Stomach smooth muscle (tissue), 2 donors: ENCODE data around the gene HLA-DOB.

Experiments
- H3K27ac ChIP-seq: one replicate; pipeline ENCODE4 v1.7.0; 2013; ENCODE audit warnings: mild to moderate bottlenecking, low read length, inconsistent platforms
- H3K27me3 ChIP-seq, 2 donors: one replicate each; pipeline ENCODE4 v1.7.0; 2013; ENCODE audit warnings: low read length in 2 of 2; ENCODE audit not compliant: insufficient read depth in 2 of 2, control insufficient read depth in 1 of 2
- H3K36me3 ChIP-seq, 2 donors: one replicate each; pipeline ENCODE4 v1.7.0; 2013; ENCODE audit warnings: low read length in 2 of 2; ENCODE audit not compliant: control insufficient read depth in 2 of 2, insufficient read depth in 2 of 2
- H3K4me1 ChIP-seq: one replicate; pipeline ENCODE4 v1.7.0; 2013; ENCODE audit warnings: low read length; ENCODE audit not compliant: control insufficient read depth, insufficient read depth
- H3K4me3 ChIP-seq, 2 donors: one replicate each; pipeline ENCODE4 v1.7.0; 2013; ENCODE audit warnings: low read length in 2 of 2
- H3K9ac ChIP-seq, 2 donors: one replicate each; pipeline ENCODE4 v1.7.0; 2013; ENCODE audit warnings: low read length in 2 of 2, mild to moderate bottlenecking in 1 of 2
- H3K9me3 ChIP-seq, 2 donors: one replicate each; pipeline ENCODE4 v1.7.0; 2013; ENCODE audit warnings: low read length in 2 of 2; ENCODE audit not compliant: control insufficient read depth in 2 of 2
- donor health status: healthy.
- donor health status: Pancreatic carcinoma.

Gene HLA-DOB

DNA sequence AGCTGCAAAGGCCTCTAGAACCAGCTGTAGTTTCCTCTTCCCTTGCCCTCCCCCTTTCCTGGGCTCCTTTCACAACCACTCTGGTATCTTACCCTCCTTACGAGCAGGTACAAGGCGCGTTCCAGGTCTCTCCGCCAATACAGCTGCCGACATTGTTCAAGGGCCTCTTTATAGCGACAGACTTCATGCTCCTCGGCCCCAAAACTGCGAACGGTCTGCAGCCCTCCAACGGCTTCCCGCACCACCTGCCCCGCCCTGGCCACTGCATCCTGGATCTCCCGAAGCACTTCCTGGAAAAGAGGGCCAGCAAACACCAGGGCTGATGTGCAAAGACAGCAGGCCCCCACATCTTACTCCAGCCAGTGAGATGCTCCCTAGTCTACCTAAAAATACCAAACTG lies 15.7 kb upstream of the HLA-DOB start:
- Histone ChIP-seq H3K4me3 (no peak overlapping the region), H3K9ac (no peak overlapping the region), H3K4me1 (peaks cover 3% of the 10 kb centered on the region), H3K9me3 (no peaks in the 10 kb centered on the region), H3K27me3 (no peaks in the 10 kb centered on the region), H3K36me3 (peaks cover 17 to 29% of the 10 kb centered on the region in 2 donors), H3K27ac (no peak overlapping the region)

- H3K9ac ChIP-seq = no peak overlapping the region
- H3K27me3 ChIP-seq = no peaks in the 10 kb centered on the region
- no peaks in the 10 kb centered on the region for H3K9me3 ChIP-seq
- H3K4me1 ChIP-seq = no peaks in the 10 kb centered on the region
- no peak overlapping the region for H3K27ac ChIP-seq
- H3K36me3 ChIP-seq = peaks cover 17 to 29% of the 10 kb centered on the region in 2 donors
- no peak overlapping the region for H3K4me3 ChIP-seq
Observed at GRCh38 chr6:32830936-32831335, 14.1 kb upstream of the HLA-DOB start.

- Histone ChIP-seq H3K36me3 (peaks cover 17 to 23% of the 10 kb centered on the region in 2 donors), H3K4me1 (no peaks in the 10 kb centered on the region), H3K27ac (no peak overlapping the region)
Observed at GRCh38 chr6:32830017-32830416, 13.2 kb upstream of the HLA-DOB start.

GRCh38 chr6:32829495-32829894 lies 12.7 kb upstream of the HLA-DOB start:
- H3K4me1 ChIP-seq = no peaks in the 10 kb centered on the region
- H3K36me3 ChIP-seq = peaks cover 17 to 21% of the 10 kb centered on the region in 2 donors
- H3K27me3 ChIP-seq = no peaks in the 10 kb centered on the region
- no peak overlapping the region for H3K9ac ChIP-seq
- H3K4me3 ChIP-seq = no peak overlapping the region
- H3K27ac ChIP-seq = no peak overlapping the region
- H3K9me3 ChIP-seq = no peaks in the 10 kb centered on the region

More at GRCh38 chr6:32830017-32830416, 13.2 kb upstream of the HLA-DOB start:
- no peak overlapping the region for H3K9ac ChIP-seq
- no peak overlapping the region for H3K4me3 ChIP-seq
- no peaks in the 10 kb centered on the region for H3K9me3 ChIP-seq
- no peaks in the 10 kb centered on the region for H3K27me3 ChIP-seq

DNA sequence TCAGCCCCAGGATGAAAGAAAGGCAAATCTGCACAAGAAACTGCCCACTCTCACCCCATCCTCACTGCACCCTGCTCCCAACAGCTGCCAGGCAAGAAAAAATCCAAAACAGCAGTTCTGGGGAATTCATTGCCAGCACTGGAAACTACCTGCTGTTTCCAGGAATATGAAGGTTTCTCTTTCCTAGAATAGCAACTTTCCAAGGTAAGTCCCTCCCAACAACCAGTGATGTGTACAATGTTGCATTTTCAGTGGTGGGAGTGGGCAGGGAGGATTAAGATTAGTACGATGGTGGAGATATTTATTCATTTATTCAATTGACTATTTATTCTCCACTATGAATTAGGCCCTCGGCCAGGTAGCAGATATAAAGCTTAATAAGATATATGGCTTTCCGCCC lies 10.2 kb upstream of the HLA-DOB start:
- Histone ChIP-seq H3K9me3 (no peaks in the 10 kb centered on the region), H3K9ac (no peak overlapping the region), H3K27ac (no peak overlapping the region), H3K4me1 (no peaks in the 10 kb centered on the region), H3K4me3 (no peak overlapping the region), H3K27me3 (no peaks in the 10 kb centered on the region), H3K36me3 (peaks cover 17 to 21% of the 10 kb centered on the region in 2 donors)

GRCh38 chr6:32825966-32826365 lies 9.2 kb upstream of the HLA-DOB start:
- Histone ChIP-seq H3K9ac (no peak overlapping the region), H3K27ac (no peak overlapping the region)

GRCh38 chr6:32819729-32820128 lies 2.9 kb upstream of the HLA-DOB start:
- Histone ChIP-seq H3K9ac (no peak overlapping the region), H3K27ac (no peak overlapping the region), H3K4me3 (no peak overlapping the region), H3K27me3 (no peaks in the 10 kb centered on the region), H3K4me1 (no peaks in the 10 kb centered on the region), H3K9me3 (no peaks in the 10 kb centered on the region), H3K36me3 (no peaks in the 10 kb centered on the region)

More at GRCh38 chr6:32825966-32826365, 9.2 kb upstream of the HLA-DOB start:
- Histone ChIP-seq H3K36me3 (peaks cover 17 to 19% of the 10 kb centered on the region in 2 donors), H3K27me3 (no peaks in the 10 kb centered on the region), H3K4me3 (no peak overlapping the region), H3K4me1 (no peaks in the 10 kb centered on the region), H3K9me3 (no peaks in the 10 kb centered on the region)

- Histone ChIP-seq H3K27me3 (no peaks in the 10 kb centered on the region), H3K9ac (no peak overlapping the region), H3K4me1 (no peaks in the 10 kb centered on the region), H3K9me3 (no peaks in the 10 kb centered on the region), H3K27ac (no peak overlapping the region), H3K36me3 (no peaks in the 10 kb centered on the region), H3K4me3 (no peak overlapping the region)
Observed at GRCh38 chr6:32818867-32819266, 2.1 kb upstream of the HLA-DOB start.

- Histone ChIP-seq H3K4me1 (no peaks in the 10 kb centered on the region), H3K27me3 (peaks cover 0 to 2% of the 10 kb centered on the region in 2 donors), H3K27ac (no peak overlapping the region), H3K9me3 (no peaks in the 10 kb centered on the region), H3K9ac (no peak overlapping the region), H3K4me3 (no peak overlapping the region), H3K36me3 (no peaks in the 10 kb centered on the region)
Observed at GRCh38 chr6:32815996-32816395, 806 bp downstream of the HLA-DOB start.

GRCh38 chr6:32815115-32815514 lies 1.7 kb downstream of the HLA-DOB start:
- no peaks in the 10 kb centered on the region for H3K36me3 ChIP-seq
- peaks cover 0 to 2% of the 10 kb centered on the region in 2 donors for H3K27me3 ChIP-seq
- no peaks in the 10 kb centered on the region for H3K9me3 ChIP-seq
- no peak overlapping the region for H3K27ac ChIP-seq
- peak overlapping the region in 1 of 2 donors; percentile 24 for H3K4me3 ChIP-seq
- no peaks in the 10 kb centered on the region for H3K4me1 ChIP-seq
- H3K9ac ChIP-seq = no peak overlapping the region

DNA sequence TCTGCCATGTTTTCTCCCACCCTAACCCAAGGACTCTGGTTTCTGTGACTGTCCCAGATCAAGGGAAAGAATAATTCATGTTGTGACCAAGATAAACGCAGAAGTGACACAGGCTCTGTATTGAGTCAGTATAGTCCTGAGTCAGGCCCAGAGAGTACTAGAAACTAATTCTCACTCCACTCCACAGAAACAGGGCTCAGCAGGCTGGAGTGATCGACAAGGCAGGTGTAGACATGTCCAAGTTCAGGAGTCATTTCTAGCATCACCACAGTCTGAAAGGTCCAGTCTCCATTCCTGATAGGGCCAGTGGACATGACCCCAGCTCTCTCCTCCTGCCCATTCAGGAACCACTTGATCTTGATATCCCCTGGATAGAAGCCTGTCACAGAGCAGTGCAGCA lies 2.7 kb downstream of the HLA-DOB start:
- Histone ChIP-seq H3K36me3 (no peaks in the 10 kb centered on the region), H3K27ac (no peak overlapping the region), H3K4me1 (no peaks in the 10 kb centered on the region), H3K4me3 (no peak overlapping the region), H3K9ac (no peak overlapping the region), H3K27me3 (peaks cover 0 to 2% of the 10 kb centered on the region in 2 donors), H3K9me3 (no peaks in the 10 kb centered on the region)
